ENCODE measurements around the gene ETV3. TPM values are rescaled to one million over a fixed set of nuclear protein-coding genes. Genes with fewer than 3 reads are reported as not detected.
A peak's percentile ranks its signal among the peaks of the same experiment; 100 is the strongest.

The ETV3 gene
- total and polyA plus RNA-seq, 2 of the 8 experiments (the other 6 are each of a cell fraction or from before 2014, with no cell fraction given): 6.0 to 23.8 TPM

- Histone ChIP-seq H2AFZ (ENCODE audit: low read length) (peak overlapping the region; percentile 60; the same call in 1 of the 2 replicates), H3K79me2 (ENCODE audit: control insufficient read depth in 1 of 2, insufficient read depth in 2 of 2, low read length in 2 of 2) (no peaks in the 10 kb centered on the region), H2BK20ac (ENCODE audit: low read length) (peak overlapping the region; percentile 100), H3K56ac (replicated peaks; ENCODE audit: insufficient read length, low read depth, low read length) (no peak overlapping the region), H2BK120ac (replicated peaks; ENCODE audit: low read depth, low read length) (peak overlapping the region; percentile 82), H3K36me3 (ENCODE audit: control insufficient read depth in 2 of 4, insufficient read depth in 4 of 4, low read length in 3 of 4) (no peaks in the 10 kb centered on the region), H3K4me1 (replicated peaks in 1 of 4; ENCODE audit: control insufficient read depth in 3 of 4, insufficient read depth in 4 of 4, low read length in 3 of 4) (peaks cover 23 to 50% (median 40%) of the 10 kb centered on the region in 4 experiments), H2BK12ac (ENCODE audit: low read depth, low read length) (peak overlapping the region; percentile 100), H4K91ac (replicated peaks; ENCODE audit: insufficient read length, low read length) (peak overlapping the region; percentile 84), H3K4me3 (ENCODE audit: extremely low read depth in 1 of 4, insufficient read depth in 2 of 4, low read depth in 3 of 4, low read length in 4 of 4) (peak overlapping the region in 1 of 4 experiments; percentile 29; a peak in 3 of 8 replicates), H3K23me2 (ENCODE audit: low read depth, low read length) (peaks cover 6% of the 10 kb centered on the region; the same call in 1 of the 2 replicates), H2BK15ac (ENCODE audit: low read length) (peak overlapping the region; percentile 88; the same call in 1 of the 2 replicates), H3K79me1 (ENCODE audit: low read depth, low read length) (no peaks in the 10 kb centered on the region), H3K4ac (replicated peaks; ENCODE audit: insufficient read length, low read depth, low read length) (peak overlapping the region; percentile 82), H4K5ac (ENCODE audit: insufficient read length, low read depth, low read length) (no peak overlapping the region), H2AK5ac (ENCODE audit: low read depth, low read length) (peak overlapping the region; percentile 90; the same call in 1 of the 2 replicates), H3K14ac (ENCODE audit: insufficient read length) (no peak overlapping the region), H3K27me3 (replicated peaks in 1 of 4; ENCODE audit: control insufficient read depth in 3 of 4, extremely low read depth in 1 of 4, insufficient read depth in 3 of 4, low read length in 3 of 4) (peaks cover 0 to 9% (median 2%) of the 10 kb centered on the region in 4 experiments; a peak in 4 of 7 replicates), H3K23ac (ENCODE audit: insufficient read length) (no peak overlapping the region), H3K9ac (replicated peaks in 1 of 4; ENCODE audit: extremely low read depth in 1 of 4, low read depth in 3 of 4, low read length in 3 of 4) (no peak overlapping the region; a peak in 1 of 7 replicates), H3K4me2 (ENCODE audit: insufficient read depth in 1 of 2, low read depth in 2 of 2, low read length in 2 of 2) (peak overlapping the region; percentile 37 to 62; a peak in 3 of 4 replicates), H3K27ac (ENCODE audit: low read depth, low read length) (no peak overlapping the region), H3K18ac (ENCODE audit: extremely low read depth, low read length) (peak overlapping the region; percentile 87), H3K9me3 (ENCODE audit: insufficient read depth in 2 of 2, low read depth in 1 of 2, low read length in 1 of 2) (no peaks in the 10 kb centered on the region), H2BK5ac (ENCODE audit: low read depth, low read length) (peak overlapping the region; percentile 75; the same call in 1 of the 2 replicates), H4K8ac (ENCODE audit: extremely low read depth, insufficient read depth, low read length) (peak overlapping the region; percentile 72; the same call in 1 of the 2 replicates), H4K20me1 (replicated peaks in 1 of 2; ENCODE audit: control insufficient read depth in 1 of 2, insufficient read depth in 2 of 2, low read length in 2 of 2) (no peaks in the 10 kb centered on the region)
- TF ChIP-seq BRCA1 (IDR thresholded peaks at IDR 0.05; ENCODE audit: low read depth, low read length) (no peak), PHF8 (conservative IDR thresholded peaks at IDR 0.05; ENCODE audit: low read depth, low read length) (no peak), SP2 (IDR thresholded peaks at IDR 0.05; ENCODE audit: low read length) (no peak), ASH2L (IDR thresholded peaks at IDR 0.05; ENCODE audit: low read length) (no peak), JUN (IDR thresholded peaks at IDR 0.05; ENCODE audit: low read depth, low read length) (no peak), CEBPB (IDR thresholded peaks at IDR 0.05; ENCODE audit: low read depth, low read length) (no peak), YY1 (IDR thresholded peaks at IDR 0.05; ENCODE audit: low read depth, low read length) (no peak), RNF2 (IDR thresholded peaks at IDR 0.05; ENCODE audit: borderline replicate concordance, low read depth, low read length, missing control alignments, poor library complexity, severe bottlenecking) (no peak), GTF2F1 (IDR thresholded peaks at IDR 0.05; ENCODE audit: borderline replicate concordance, low read depth, low read length) (no peak), HDAC2 (IDR thresholded peaks at IDR 0.05; ENCODE audit: borderline replicate concordance in 1 of 2, low read depth in 2 of 2, low read length in 2 of 2) (no peak), EP300 (IDR thresholded peaks at IDR 0.05; ENCODE audit: borderline replicate concordance in 1 of 2, low read depth in 2 of 2, low read length in 2 of 2) (no peak)
- CTCF ChIA-PET (ENCODE audit: partially characterized antibody): interaction anchor here (1.0 to 9.2 kb wide), 3 partner anchors 10 to 44 kb away, joined by 3 to 67 read pairs (median 35); partner anchors contain the start of gene ETV3L
- DNase-seq (ENCODE audit: low read depth in 1 of 2, low spot score in 2 of 2) (no peak), FAIRE-seq (no peak)
- POLR2A ChIA-PET (ENCODE audit: partially characterized antibody): interaction anchor here (0.7 to 2.6 kb wide), 4 partner anchors 16 to 44 kb away, joined by 3 to 8 read pairs (median 4); no protein-coding TSS in a partner anchor
- 66% methylated on average over 8 of the region's 8 CpGs; no CpG with 5 or more reads in 1 of the 2 experiments for WGBS, 2 experiments (ENCODE audit: extremely low coverage in 1 of 2, insufficient coverage in 1 of 2, insufficient read length in 1 of 2, insufficient replicate concordance in 2 of 2, low coverage in 1 of 2, low lambda C conversion rate in 2 of 2, missing lambda C conversion rate in 1 of 2)
These were observed 25.9 kb downstream of the ETV3 start for GRCh38 chr1:157112186-157112867.

All from H1 (cell line).